Endothelial cell of umbilical vein (primary cell): Measurements from ENCODE around the gene CSNK1G3. TPM values are rescaled to one million over a fixed set of nuclear protein-coding genes. Genes with fewer than 3 reads are reported as not detected.

Source experiments
- BruUV-seq: library from RNA; stranded (reverse); fragments of 400-500 nt; replicated peaks from 2 replicates; lab custom pipeline; 2021; lab: Mats Ljungman, UMichigan
- CTCF ChIA-PET: fragments of 300-600, 350-600 bp; sonication (Branson Sonifier 250); formaldehyde crosslinking; loops from one replicate; lab custom pipeline; 2021; ENCODE audit warnings: antibody characterized with exemption, inconsistent platforms; lab: Charles Lee
- POLR2A ChIA-PET: fragments of 300-600, 350-600 bp; sonication (Branson Sonifier 250); formaldehyde crosslinking; loops from one replicate; lab custom pipeline; 2021; ENCODE audit warnings: antibody characterized with exemption, inconsistent platforms; lab: Charles Lee
- DNase-seq: peaks from one replicate; pipeline ENCODE4 v3.0.0-alpha.2; 2011; ENCODE audit warnings: low read depth, low spot score
- FAIRE-seq: peaks from 2 replicates; lab custom pipeline; 2011; peaks lifted over from hg19 to GRCh38; lab: Jason Lieb, UNC
- H2AFZ ChIP-seq: 2 replicates; pipeline ENCODE4 v1.6.0; 2012; ENCODE audit warnings: low read depth, low read length, control low read depth, inconsistent platforms
- H3K27ac ChIP-seq: 2 replicates; pipeline ENCODE4 v1.5.1; 2011; ENCODE audit warnings: low read depth, mild to moderate bottlenecking, control low read depth, low read length, moderate library complexity; ENCODE audit not compliant: insufficient read depth
- H3K27me3 ChIP-seq, 2 experiments: 2 replicates each; pipeline versions ENCODE4 v1.6.0 to v1.6.1; 2011; ENCODE audit warnings: low read length in 2 of 2, mixed read lengths in 1 of 2; ENCODE audit not compliant: control insufficient read depth in 2 of 2, insufficient read depth in 2 of 2
- H3K36me3 ChIP-seq, 2 experiments: 2 replicates in 1 of 2; 3 replicates in 1 of 2; pipeline ENCODE4 v1.5.1; 2011; ENCODE audit warnings: low read length in 2 of 2, mild to moderate bottlenecking in 1 of 2, moderate library complexity in 1 of 2; ENCODE audit not compliant: control insufficient read depth in 2 of 2, insufficient read depth in 2 of 2; ENCODE audit errors: extremely low read depth in 1 of 2
- H3K4me1 ChIP-seq: 3 replicates; pipeline ENCODE4 v1.5.1; 2011; ENCODE audit warnings: mild to moderate bottlenecking, low read length; ENCODE audit not compliant: control insufficient read depth, insufficient read depth; ENCODE audit errors: extremely low read depth
- H3K4me2 ChIP-seq: 2 replicates; pipeline ENCODE4 v1.6.1; 2011; ENCODE audit warnings: low read length, control low read depth, mixed read lengths; ENCODE audit not compliant: insufficient read depth
- H3K4me3 ChIP-seq, 3 experiments: fragments of 200-600 bp in 1 of 3; sonication (generic), shearing (Covaris generic) in 1 of 3; replicated peaks in 1 of 3; 2 replicates each; pipeline ENCODE4 v1.5.1; 2011 to 2016; ENCODE audit warnings: control low read depth in 3 of 3, low read length in 3 of 3, mild to moderate bottlenecking in 2 of 3, inconsistent platforms in 1 of 3, low read depth in 1 of 3, moderate library complexity in 1 of 3; ENCODE audit not compliant: insufficient read depth in 1 of 3
- H3K79me2 ChIP-seq: 2 replicates; pipeline ENCODE4 v1.6.0; 2012; ENCODE audit warnings: low read length, inconsistent platforms; ENCODE audit not compliant: control insufficient read depth, insufficient read depth
- H3K9ac ChIP-seq: replicated peaks from 2 replicates; pipeline ENCODE3; 2011; ENCODE audit warnings: low read length, control low read depth; ENCODE audit not compliant: insufficient read depth; ENCODE audit errors: extremely low read depth
- H3K9me1 ChIP-seq: replicated peaks from 3 replicates; pipeline ENCODE4 v1.6.0; 2011; ENCODE audit warnings: mild to moderate bottlenecking, low read length; ENCODE audit not compliant: control insufficient read depth, insufficient read depth; ENCODE audit errors: extremely low read depth
- H3K9me3 ChIP-seq: replicated peaks from 2 replicates; pipeline ENCODE4 v1.5.1; 2012; ENCODE audit warnings: low read length, inconsistent platforms; ENCODE audit not compliant: control insufficient read depth, insufficient read depth
- H4K20me1 ChIP-seq: replicated peaks from 2 replicates; pipeline ENCODE3; 2011; ENCODE audit warnings: mild to moderate bottlenecking, low read length; ENCODE audit not compliant: control insufficient read depth, insufficient read depth; ENCODE audit errors: extremely low read depth
- EZH2 ChIP-seq: IDR thresholded peaks from 2 replicates; pipeline ENCODE4 v1.6.1; 2012; ENCODE audit warnings: borderline replicate concordance, low read depth, mild to moderate bottlenecking, moderate library complexity, low read length, inconsistent platforms; ENCODE audit not compliant: severe bottlenecking
- FOS ChIP-seq: IDR thresholded peaks from 2 replicates; pipeline ENCODE4 v1.6.1; 2011; ENCODE audit warnings: mild to moderate bottlenecking, low read length, moderate library complexity, borderline replicate concordance; ENCODE audit not compliant: insufficient read depth
- GATA2 ChIP-seq: IDR thresholded peaks from 2 replicates; pipeline ENCODE4 v1.7.0; 2011; ENCODE audit warnings: low read depth, mild to moderate bottlenecking, moderate library complexity, mixed read lengths, low read length; ENCODE audit not compliant: insufficient read length, insufficient read depth
- JUN ChIP-seq: IDR thresholded peaks from 2 replicates; pipeline ENCODE4 v1.6.1; 2011; ENCODE audit warnings: borderline replicate concordance, low read depth; ENCODE audit not compliant: insufficient read length, insufficient read depth
- MYC ChIP-seq: IDR thresholded peaks from one replicate; pipeline ENCODE4 v1.6.1; 2011; ENCODE audit warnings: mild to moderate bottlenecking, low read depth, low read length
- POLR2A ChIP-seq: IDR thresholded peaks from 2 replicates; pipeline ENCODE4 v1.6.1; 2012; ENCODE audit warnings: low read depth, mild to moderate bottlenecking, control low read depth, low read length
- POLR2AphosphoS5 ChIP-seq: IDR thresholded peaks from 2 replicates; pipeline ENCODE4 v1.6.1; 2012; ENCODE audit warnings: low read depth, mild to moderate bottlenecking, control low read depth, low read length, moderate library complexity; ENCODE audit not compliant: insufficient read depth
- dilution Hi-C: fragments of 300-500 bp; cut with MboI; formaldehyde crosslinking; loops from one replicate; pipeline ENCODE4 v1.15.0; 2019; ENCODE audit warnings: low sequenced_read_pairs; ENCODE audit not compliant: extremely low pct_ligation_motif_present
- intact Hi-C: fragments of 100-400 bp; cut with micrococcal nuclease; formaldehyde crosslinking; loops from one replicate; pipeline ENCODE4 v1.10.0; 2022
- polyA plus RNA-seq, 4 experiments: library from polyadenylated mRNA; depleted of rRNA in 3 of 4; stranded (reverse) in 3 of 4; unstranded in 1 of 4; fragments of >200 nt; gene quantifications; 2 replicates each; pipeline versions ENCODE4 v1.2.1 to v1.2.3, GENCODE V29; 2011 to 2012; ENCODE audit warnings: missing spikeins in 1 of 4
- total RNA-seq: library from RNA; stranded (reverse); gene quantifications from 2 replicates; pipeline ENCODE4 v1.2.3, GENCODE V29; 2021
- TF ChIP-seq, protein P1 (sequence below): IDR thresholded peaks from 2 replicates; pipeline ENCODE4 v1.6.1; 2011; ENCODE audit not compliant: insufficient read depth, insufficient read length
- TF ChIP-seq, protein P2 (sequence below), 2 donors: IDR thresholded peaks; 1 replicate in 1 of 2; 2 replicates in 1 of 2; pipeline ENCODE4 v1.5.1; 2011; ENCODE audit warnings: low read length in 2 of 2, mild to moderate bottlenecking in 2 of 2, moderate library complexity in 2 of 2, control low read depth in 1 of 2, inconsistent platforms in 1 of 2, low read depth in 1 of 2; ENCODE audit not compliant: insufficient read depth in 1 of 2; ENCODE audit errors: extremely low read depth in 1 of 2

Gene CSNK1G3
- total and polyA plus RNA-seq, 2 donors (not counting 3 experiments of a cell fraction or from before 2014, with no cell fraction given): 10.4 to 35.9 TPM

DNA sequence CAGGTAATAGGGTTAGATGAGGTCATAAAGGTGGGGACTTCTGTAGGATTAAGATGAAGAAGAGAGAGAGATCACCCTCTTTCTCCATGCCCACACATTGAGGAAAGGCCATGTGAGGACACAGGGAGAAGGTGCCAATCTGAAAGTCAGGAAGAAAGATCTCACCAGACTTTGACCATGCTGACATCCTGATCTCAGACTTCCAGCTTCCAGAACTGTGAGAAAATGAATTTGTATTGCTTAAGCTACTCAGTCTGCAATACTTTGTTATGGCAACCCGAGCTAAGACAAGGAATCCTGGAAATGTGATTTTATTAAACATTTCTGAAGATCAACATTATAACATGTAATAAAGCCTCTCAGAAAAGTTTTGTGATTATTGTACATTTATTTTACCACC lies 3.5 kb upstream of the CSNK1G3 start:
- dilution Hi-C loops: no loop called here
- TF ChIP-seq FOS (no peak), JUN (no peak), POLR2A (no peak), POLR2AphosphoS5 (no peak), EZH2 (no peak), MYC (no peak), GATA2 (no peak)
- TF ChIP-seq, protein P1, sequence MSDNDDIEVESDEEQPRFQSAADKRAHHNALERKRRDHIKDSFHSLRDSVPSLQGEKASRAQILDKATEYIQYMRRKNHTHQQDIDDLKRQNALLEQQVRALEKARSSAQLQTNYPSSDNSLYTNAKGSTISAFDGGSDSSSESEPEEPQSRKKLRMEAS: no peak
- TF ChIP-seq, protein P2, sequence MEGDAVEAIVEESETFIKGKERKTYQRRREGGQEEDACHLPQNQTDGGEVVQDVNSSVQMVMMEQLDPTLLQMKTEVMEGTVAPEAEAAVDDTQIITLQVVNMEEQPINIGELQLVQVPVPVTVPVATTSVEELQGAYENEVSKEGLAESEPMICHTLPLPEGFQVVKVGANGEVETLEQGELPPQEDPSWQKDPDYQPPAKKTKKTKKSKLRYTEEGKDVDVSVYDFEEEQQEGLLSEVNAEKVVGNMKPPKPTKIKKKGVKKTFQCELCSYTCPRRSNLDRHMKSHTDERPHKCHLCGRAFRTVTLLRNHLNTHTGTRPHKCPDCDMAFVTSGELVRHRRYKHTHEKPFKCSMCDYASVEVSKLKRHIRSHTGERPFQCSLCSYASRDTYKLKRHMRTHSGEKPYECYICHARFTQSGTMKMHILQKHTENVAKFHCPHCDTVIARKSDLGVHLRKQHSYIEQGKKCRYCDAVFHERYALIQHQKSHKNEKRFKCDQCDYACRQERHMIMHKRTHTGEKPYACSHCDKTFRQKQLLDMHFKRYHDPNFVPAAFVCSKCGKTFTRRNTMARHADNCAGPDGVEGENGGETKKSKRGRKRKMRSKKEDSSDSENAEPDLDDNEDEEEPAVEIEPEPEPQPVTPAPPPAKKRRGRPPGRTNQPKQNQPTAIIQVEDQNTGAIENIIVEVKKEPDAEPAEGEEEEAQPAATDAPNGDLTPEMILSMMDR (IDR thresholded peaks at IDR 0.05; ENCODE audit: extremely low read depth in 1 of 2, insufficient read depth in 1 of 2, low read depth in 1 of 2, low read length in 2 of 2): no peak
- FAIRE-seq: no peak
- Histone ChIP-seq H3K27ac (no peak overlapping the region), H3K36me3 (no peaks in the 10 kb centered on the region), H4K20me1 (no peaks in the 10 kb centered on the region), H3K9me3 (no peaks in the 10 kb centered on the region), H3K4me2 (no peak overlapping the region), H2AFZ (no peak overlapping the region), H3K79me2 (peaks cover 8% of the 10 kb centered on the region), H3K4me3 (no peak overlapping the region), H3K27me3 (peaks cover 11 to 28% of the 10 kb centered on the region in 2 experiments), H3K4me1 (peaks cover 8% of the 10 kb centered on the region), H3K9ac (no peak overlapping the region), H3K9me1 (no peaks in the 10 kb centered on the region)
- ChIA-PET CTCF (interaction anchor here (1.3 to 1.4 kb wide), 3 partner anchors 12 to 85 kb away, joined by 3 read pairs; partner anchors contain the start of gene CEP120), POLR2A (no interaction called here)
- BruUV-seq: no TSS peak
- no peak for DNase-seq
- intact Hi-C loops: no loop called here
